T-helper 1 cell (primary cell): ENCODE data around the gene PCIF1.
"Not testable (repeated sequence)": the region's sequence is repeated elsewhere in the genome, so short reads cannot be mapped to it uniquely, and the experiment has no call there.

Source experiments
- DNase-seq, 5 donors: peaks; one replicate each; pipeline ENCODE4 v3.0.0-alpha.2; 2012 to 2020

Gene PCIF1

DNA sequence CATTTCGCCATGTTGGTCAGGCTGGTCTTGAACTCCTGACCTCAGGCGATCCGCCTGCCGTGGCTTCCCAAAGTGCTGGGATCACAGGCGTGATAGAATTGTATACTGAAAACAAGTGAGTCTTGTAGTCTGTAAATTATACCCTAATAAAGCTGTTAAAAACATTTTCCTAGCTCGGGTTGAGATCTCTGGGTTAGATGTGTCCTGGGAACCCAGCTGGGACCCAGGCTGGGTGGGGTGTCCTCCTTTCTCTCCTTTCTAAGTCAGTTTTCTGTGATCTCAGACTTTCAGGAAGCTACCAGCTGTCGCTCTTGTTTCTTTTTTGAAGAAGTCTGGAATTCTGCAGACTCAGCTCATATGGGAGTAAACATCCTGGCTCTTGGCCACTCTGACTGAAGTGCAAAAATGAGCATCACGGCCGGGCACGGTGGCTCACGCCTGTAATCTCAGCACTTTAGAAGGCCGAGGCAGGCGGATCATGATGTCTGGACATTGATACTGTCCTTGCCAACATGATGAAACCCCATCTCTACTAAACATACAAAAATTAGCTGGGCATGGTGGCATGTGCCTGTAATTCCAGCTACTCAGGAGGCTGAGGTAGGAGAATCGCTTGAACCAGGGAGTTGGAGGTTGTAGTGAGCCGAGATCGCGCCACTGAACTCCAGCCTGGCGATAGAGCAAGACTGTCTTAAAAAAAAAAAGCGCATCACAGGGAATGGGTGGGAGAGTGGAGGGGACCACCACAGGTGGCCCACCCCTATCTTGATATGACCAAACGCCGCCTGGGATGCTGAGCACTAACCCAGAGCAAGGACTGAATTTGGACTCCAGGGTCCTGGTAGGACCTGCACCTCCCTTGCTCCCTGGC, 9.9 kb upstream of the PCIF1 start:
- DNase-seq, result no peak

- DNase-seq, result no peak
Observed at GRCh38 chr20:45925821-45926506, 8.5 kb upstream of the PCIF1 start.

DNA sequence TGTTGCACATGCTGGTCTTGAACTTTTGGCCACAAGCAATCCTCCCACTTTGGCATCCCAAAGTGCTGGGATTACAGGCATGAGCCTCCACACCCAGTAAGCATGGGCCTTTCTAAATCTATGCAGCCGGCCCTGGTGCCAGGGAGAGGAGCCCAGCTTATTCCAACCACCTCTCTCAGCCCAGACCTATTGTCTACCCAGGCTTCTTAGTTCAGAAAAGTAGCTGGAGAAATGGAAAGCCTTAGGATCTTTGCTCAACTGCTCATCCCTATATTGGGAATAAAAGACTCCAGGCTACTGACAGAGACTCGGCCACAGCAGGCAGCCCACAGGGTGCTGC, 7.8 kb upstream of the PCIF1 start:
- no peak for DNase-seq

GRCh38 chr20:45927071-45927878, 7.2 kb upstream of the PCIF1 start:
- no peak for DNase-seq

DNA sequence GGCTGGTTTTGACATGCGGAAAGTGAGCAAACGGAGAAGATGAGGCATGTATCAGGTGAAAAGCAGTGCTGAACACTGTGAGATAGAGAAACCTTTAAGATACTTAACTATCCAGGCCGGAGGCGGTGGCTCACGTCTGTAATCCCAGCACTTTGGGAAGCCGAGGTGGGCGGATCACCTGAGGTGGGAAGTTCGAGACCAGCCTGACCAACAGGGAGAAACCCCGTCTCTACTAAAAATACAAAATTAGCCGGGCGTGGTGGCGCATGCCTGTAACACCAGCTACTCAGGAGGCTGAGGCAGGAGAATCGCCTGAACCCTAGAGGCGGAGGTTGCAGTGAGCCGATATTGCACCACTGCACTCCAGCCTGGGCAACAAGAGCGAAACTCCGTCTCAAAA, 2.8 kb upstream of the PCIF1 start:
- DNase-seq, result not testable (repeated sequence)

DNA sequence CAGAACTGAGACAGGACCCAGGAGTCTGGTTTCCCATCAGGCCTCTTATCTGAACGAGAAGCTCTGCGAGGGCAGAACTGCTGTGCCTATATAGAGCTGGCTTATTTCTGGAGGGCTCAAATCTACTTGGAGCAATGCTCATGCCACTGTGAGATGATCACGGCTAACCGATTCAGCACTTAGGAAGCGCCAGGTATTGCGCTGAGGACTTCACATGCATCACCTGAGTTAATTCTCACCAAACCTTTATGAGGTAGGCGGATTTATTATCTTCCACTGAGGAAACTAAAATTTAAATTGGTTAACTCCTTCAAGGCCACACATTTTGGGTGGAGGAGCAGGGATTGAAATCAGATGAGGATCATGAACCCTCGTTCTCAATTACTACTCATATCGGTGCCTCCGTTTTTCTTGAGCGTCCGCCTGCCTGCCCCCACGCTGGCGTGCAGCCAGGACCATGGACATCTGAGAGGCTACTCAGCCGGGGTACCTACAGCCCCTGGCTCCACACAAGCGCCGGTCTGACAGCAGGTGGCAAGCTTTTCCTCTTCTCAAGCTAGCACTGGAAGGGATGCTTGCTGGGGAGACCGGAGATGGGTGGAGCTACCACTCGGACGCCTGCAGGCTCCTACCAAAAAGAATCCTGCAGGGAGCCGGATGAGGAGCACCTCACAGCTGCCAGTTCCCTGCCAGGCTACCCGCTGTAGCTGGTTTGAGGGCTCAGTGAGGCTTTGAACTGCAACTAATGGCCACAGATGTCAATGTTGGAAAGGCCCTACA, 1.0 kb upstream of the PCIF1 start:
- DNase-seq, result peak; percentile 23 to 78 (median 44)

GRCh38 chr20:45934046-45934585, 367 bp upstream of the PCIF1 start:
- peak; percentile 29 to 62 (median 40) for DNase-seq

GRCh38 chr20:45935416-45936046, 1.0 kb downstream of the PCIF1 start:
- DNase-seq, result no peak

GRCh38 chr20:45937765-45938164, 3.3 kb downstream of the PCIF1 start:
- no peak for DNase-seq

DNA sequence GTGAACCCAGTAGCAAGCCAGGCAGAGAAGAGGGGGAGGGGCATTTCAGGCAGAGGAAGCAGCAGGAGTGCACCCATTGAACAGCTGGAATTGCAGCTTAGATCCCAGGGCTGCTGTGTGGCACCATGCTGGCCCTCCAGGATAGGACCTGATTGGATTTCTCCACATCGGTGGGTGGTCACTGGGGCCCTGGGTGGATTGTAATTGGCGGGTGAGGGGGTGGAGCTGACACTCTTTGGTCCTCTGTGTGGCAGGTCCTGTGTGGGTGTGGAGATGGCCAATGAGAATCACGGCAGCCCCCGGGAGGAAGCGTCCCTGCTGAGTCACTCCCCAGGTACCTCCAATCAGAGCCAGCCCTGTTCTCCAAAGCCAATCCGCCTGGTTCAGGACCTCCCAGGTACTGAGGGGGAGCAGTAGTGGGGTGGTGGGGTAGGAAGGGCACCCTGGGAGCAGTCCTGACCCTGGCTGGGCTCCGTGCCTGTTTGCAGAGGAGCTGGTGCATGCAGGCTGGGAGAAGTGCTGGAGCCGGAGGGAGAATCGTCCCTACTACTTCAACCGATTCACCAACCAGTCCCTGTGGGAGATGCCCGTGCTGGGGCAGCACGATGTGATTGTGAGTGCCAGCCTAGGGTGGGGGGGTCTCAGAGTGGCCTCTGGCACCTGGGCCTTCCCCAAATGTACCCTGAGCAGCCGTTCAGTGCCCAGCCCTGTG, 4.4 kb downstream of the PCIF1 start:
- DNase-seq, result no peak

DNA sequence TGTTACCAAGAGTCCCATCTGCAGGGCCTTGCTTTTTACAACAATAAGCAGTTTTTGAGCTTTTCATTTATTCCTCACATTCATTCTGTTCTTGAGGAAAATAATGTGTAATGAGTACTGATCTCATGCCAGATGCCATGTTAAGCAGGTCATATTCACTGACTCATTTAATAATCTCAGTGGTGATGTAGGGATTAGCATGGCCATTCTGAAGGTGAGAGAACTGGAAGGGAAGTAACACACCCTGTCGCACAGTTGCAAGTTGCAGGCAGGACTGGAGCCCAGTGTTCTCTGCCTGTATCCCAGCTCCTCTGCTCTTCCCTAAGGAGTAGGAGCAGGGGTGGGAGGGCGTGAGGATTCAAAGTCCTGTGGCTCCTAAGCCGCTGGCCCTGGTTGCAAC, 5.6 kb downstream of the PCIF1 start:
- no peak for DNase-seq

GRCh38 chr20:45940469-45940868, 6.0 kb downstream of the PCIF1 start:
- DNase-seq, result no peak

DNA sequence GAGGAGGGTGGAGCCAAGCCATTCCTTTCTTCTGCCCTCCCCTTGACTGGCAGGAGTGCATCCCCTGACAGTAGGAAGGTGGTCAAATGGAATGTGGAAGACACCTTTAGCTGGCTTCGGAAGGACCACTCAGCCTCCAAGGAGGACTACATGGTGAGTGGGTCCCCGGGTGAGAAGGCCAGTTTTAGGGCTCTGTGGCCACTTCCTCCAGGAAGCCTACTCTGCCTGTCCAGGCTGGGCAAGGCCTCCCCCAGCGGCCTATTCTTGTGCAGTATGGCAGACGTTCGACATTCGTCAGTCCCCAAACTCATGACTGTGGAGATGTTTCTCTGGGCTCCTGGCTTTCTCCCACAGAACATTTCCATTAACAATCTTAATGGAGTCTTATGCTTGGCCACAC, 9.1 kb downstream of the PCIF1 start:
- DNase-seq, result no peak

GRCh38 chr20:45944151-45944964, 9.9 kb downstream of the PCIF1 start:
- DNase-seq, result peak in 1 of 5 donors; percentile 44

DNA sequence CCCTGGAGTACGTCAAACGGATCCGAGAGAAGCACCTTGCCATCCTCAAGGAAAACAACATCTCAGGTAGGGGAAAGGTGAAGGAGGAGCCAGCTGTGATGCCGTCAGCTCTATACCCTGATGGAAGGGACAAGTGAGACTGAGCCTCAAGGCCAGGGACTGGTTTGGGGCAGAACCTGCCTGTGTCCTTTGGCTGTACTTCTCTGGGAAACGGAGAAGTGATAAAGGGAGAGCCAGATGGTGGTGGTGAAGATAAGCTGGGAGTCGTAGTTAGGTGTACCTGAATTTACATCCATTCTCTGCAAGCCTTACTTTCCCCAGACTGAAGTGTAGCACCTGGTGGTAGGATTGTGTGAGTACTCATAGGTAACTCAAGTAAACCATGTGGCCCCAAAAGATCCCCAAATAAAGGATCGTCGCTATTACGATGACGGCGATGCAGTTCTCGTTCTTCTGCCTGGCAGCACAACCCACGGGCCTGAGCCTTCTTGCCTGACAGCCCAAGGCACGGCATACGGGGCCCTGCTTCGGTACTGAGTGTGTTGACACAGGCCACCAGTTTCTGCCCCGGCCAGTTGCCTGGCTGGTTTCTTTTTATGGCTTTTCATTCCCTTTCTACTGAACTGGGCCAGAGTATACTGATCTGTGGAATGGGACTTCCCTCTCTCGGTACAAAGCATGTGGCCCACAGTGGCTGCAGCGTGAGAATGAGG, 10.6 kb downstream of the PCIF1 start:
- no peak for DNase-seq

DNA sequence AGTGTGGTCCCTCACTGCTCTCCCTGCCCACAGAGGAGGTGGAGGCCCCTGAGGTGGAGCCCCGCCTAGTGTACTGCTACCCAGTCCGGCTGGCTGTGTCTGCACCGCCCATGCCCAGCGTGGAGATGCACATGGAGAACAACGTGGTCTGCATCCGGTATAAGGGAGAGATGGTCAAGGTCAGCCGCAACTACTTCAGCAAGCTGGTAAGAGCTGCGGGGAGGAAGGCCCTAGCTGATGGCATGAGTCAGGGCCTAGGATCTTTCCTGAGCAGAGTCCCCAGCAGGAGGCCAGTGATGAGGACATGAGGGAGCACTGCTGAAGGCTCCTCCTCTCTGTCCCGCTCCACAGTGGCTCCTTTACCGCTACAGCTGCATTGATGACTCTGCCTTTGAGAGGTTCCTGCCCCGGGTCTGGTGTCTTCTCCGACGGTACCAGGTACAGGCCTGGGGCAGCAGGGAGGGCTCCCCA, 11.2 kb downstream of the PCIF1 start:
- DNase-seq, result no peak

DNA sequence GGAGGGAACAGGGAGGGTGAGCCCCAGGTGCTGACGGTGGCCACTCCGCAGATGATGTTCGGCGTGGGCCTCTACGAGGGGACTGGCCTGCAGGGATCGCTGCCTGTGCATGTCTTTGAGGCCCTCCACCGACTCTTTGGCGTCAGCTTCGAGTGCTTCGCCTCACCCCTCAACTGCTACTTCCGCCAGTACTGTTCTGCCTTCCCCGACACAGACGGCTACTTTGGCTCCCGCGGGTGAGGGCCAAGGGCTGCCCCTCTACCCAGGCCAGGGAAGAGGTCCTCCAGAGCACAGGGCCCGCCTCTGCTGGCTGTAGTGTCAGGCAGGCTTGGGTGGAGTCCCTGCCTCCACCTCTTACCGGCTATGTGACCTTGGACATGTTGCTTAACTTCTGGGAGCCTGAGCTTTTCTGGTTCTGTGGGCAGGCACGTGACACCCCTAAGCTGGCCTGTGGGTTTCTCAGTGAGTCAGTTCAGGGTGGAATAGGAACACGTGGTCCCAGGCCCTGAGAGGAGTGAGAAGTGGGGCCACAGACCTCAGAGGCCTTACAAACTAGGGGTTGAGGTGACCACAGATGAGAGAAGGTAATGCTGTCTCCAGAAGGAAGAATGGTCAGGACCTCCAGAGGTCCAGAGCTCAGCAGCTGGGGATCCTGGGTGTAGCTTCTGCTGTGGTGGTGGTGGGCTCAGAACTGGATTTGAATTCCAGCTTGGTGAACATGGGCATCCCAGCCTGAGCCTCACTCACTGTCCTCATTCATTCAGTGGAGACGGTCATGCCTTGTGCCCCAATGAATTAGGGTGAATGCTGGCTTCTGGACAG, 11.9 kb downstream of the PCIF1 start:
- DNase-seq, result peak in 1 of 5 donors; percentile 37

GRCh38 chr20:45947110-45947866, 12.8 kb downstream of the PCIF1 start:
- no peak for DNase-seq
